ENCODE data around the gene PAF1.

The PAF1 gene

DNA sequence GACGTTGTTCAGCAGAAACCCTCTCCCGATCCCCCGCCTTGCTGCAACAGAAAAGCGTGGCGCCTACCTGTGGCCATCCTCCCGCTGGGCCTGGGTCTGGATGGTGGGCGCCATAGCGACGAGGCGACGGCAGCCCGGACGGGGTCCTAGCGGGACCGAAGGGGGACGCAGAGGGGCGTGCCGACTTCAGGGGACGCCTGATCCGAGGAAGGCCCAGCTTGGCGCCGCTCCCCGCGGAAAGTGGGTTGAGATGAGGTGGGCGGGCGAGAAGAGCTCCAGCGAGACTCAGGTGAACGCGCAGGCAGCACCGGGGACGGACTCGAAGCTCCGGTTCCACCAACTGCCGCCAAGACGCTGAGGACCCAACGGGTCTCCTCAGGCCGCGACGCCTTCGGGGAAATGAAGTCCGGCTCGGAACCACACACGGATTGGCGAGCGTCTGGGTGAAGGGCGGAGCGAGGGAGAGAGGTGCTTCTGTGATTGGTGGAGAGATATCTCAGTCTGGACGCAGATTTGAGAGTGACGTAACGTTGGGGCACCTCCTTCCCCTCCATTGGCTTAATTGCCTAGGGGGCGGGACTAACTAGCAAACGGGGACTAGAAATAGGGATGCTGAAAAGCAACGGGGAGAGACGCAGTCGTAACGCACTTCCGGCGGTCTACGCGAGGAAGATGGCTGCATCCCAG, at the start of gene PAF1, which contains the start of gene MED29:
TSS of gene PAF1 (minus strand) at position 356 of the 687 bp plus-strand sequence. CDS start at position 114, 242 bp downstream.
TSS of gene MED29 (plus strand) at position 628 of the 687 bp plus-strand sequence. CDS start at position 673, 45 bp downstream.
- DNase-seq: peak; percentile 99

DNA sequence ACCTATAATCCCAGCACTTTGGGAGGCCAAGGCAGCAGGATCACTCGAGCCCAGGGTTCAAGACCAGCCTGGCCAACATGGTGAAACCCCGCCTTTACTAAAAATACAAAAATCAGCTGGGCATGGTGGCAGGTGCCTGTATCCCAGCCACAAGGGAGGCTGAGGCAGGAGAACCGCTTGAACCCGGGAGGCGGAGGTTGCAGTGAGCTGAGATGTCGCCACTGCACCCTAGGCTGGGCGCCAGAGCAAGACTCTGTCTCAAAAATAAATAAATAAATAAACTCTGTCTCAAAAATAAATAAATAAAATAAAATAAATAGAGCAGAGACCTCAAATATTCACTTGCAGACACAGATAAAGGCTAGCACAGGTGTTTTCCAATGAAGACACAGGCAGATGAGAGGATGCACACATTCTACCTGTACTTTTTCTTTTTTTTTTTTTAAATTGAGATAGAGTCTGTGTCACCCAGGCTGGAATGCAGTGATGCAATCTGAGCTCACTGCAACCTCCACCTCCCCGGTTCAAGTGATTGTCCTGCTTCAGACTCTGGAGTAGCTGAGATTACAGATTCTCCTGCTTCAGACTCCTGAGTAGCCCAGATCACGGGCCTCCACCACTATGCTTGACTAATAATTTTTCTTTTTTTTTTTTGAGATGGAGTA, 47.5 kb upstream of the PAF1 start:
- DNase-seq: no peak

DNA sequence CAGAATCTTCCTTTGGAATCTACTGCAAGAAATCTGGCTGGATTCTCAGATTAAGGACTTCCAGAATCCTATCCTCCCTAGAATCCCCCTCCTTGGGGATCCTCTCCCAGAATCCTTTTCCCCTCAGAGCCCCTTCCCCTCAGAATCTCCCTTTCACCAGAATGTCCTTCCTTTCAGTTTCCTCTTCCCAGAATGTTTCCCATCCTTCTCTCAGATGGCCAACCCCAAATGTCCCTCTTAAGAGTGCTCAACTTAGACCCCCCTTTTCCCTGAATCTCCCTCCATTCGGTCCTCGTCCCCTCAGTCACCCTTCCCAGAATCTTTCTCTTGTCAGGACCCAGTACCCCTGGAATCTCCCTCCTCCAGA, 45.4 kb upstream of the PAF1 start:
- DNase-seq: peak; percentile 33

DNA sequence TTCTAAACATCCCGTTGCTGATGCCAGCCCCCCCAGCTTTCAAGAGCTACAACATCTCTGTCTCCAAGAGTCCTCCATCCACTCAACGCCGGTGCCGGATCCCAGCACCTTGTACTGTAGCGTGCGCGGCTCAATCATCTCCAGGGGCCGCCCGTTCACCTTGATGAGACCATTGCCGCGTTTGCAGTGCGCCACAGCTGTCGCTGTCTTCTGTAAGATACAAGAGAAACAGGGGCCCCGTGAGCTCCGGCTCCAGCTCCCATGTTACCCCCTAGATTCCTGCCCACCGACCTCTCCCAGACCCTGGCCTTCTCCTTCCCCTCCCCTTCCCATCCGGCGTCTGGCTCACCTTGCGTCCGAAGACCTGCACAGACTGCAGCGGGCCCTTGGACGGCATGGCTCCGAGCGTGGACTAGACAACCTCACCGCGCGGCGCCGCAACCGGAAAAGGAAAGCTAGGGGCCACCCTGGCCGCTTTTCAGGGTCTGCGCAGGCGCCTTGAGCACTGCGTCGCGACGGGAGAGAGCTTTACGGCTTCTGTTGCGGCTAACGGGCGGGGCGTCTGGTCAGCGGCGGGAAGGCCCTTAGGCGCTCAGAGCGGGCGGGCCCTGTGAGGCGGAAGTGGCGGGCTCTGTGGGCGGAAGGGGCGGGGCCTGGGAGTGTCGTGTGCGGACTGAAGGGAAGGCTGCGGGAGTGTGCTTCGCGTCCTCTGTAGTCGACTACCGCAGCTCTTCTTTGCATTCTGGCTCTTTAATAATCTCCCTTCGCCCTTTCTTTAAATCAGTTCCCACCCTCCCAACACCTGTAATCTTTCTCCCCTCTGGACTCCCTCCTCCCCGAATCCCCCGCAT, 44.8 kb upstream of the PAF1 start, which contains the start of gene RPS16:
TSS of gene RPS16 (minus strand) at position 451 of the 851 bp plus-strand sequence. CDS start at position 397, 54 bp downstream.
- peak; percentile 100 for DNase-seq

DNA sequence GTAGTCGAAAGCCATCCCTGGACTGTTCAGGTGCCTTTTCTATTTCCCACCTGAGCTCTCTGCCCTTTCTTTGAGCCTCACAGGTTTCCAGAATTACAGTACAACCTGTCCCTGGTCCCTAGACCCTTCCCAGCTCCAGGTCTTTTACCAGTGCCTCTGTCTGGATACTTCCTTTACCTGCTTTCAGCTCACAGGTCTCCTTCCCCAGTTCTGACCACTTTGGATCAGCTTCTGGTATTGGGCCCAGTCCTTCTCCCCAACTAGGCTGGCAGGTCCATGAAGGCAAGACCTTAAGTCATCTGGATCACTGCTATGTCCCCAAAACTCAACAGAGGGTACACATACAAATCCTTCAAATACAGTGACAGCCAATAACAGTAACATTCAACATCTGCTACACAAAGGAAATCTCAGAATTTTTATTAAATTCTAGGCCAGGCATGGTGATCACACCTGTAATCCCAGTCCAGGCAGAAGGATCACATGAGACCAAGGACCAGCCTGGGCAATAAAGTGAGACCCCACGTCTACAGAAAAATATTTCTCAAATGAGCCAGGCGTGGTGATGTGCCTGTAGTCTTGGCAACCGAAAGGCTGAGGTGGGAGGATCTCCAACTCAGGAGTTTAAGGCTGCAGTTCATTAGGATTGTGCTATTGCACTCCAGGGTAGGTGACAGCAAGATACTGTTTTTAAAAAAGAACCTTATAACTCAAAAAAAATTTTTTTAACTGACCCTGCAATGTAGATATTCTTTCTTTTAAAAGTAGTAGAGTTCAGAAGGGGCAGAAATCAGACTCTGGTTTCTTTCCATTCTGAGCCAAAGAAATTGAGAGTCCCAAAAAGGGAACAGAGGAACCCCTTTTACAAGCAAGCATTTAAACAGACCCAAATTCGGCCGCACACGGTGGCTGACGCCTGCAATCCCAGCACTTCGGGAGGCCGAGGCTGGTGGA, 43.5 kb upstream of the PAF1 start:
- no peak for DNase-seq

DNA sequence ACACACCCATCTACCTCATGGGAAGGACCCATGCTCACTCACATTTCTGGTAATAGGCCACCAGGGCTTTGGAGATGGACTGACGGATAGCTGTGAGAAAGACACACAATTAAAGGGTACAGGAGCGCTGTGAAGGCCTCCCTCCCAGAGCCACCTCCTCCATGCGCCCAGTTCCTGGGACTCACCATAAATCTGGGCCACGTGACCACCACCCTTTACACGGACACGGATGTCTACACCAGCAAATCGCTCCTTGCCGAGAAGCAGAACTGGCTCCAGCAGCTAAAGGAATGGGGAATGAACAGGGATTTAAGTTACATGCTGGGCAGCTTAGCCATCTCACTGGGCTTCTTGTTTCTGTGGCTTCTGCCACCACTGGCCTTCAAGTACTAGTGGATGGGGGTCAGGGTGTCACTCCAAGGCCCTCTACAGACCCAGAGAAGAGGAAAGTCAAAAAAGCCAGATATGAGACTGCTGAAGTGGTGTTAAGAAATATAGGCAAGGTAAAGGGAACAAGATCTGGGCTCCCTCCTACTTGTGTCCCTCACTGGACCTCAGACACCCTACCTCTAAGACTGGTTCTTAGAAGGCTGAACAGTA, 42.7 kb upstream of the PAF1 start:
- no peak for DNase-seq

DNA sequence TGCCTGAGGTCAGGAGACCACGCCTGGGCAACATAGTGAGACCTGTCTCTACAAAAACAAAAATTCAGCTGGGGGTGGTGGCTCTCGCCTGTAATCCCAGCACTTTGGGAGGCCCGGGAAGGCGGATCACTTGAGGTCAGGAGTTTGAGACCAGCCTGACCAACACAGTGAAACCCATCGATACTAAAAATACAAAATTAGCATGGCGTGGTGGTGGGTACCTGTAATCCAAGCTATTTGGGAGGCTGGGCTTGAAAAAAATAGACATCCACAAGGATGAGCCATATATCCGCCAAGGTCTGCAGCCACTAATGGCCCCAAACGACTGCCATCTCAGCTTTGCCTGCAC, 41.7 kb upstream of the PAF1 start:
- no peak for DNase-seq

DNA sequence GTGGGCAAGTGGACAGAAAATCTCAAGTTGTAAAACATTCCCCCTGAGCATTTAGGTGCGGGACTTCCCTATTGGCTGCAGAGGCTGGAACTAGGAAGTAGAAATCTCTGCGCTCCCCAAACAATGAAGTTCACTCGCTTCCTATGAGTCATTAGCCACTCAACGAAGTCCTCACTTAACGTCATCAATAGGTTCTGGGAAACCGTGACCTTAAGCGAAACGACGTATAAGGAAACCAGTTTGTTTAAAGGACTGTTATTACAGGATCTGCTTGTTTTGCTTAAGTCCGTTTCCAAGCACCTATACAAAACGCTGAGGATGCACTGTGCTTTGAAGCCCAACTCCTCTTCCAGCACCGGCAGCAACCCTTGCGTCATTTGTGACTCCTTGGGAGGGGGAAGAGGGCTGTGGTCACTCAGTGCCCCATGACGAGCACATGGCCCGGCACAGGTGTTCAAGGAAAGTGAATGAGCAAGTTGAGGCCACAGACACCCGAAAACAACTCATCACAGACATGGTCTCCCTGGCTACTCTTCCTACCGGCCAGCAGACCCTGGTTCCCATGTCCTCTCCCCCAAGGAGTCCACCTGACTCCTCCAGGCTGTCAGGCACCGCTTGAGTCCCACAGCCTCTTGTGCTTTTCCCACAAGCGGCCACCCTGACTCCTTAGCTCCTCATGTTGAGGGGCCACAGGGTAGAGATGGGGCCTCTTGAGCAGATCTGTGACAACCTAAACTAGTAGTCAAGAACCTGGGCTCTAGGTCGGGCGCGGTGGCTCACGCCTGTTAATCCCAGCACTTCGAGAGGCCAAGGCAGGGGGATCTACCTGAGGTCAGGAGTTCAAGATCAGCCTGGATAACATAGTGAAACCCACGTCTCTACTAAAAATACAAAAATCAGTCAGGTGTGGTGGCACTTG, 40.0 kb upstream of the PAF1 start:
- peak; percentile 98 for DNase-seq

DNA sequence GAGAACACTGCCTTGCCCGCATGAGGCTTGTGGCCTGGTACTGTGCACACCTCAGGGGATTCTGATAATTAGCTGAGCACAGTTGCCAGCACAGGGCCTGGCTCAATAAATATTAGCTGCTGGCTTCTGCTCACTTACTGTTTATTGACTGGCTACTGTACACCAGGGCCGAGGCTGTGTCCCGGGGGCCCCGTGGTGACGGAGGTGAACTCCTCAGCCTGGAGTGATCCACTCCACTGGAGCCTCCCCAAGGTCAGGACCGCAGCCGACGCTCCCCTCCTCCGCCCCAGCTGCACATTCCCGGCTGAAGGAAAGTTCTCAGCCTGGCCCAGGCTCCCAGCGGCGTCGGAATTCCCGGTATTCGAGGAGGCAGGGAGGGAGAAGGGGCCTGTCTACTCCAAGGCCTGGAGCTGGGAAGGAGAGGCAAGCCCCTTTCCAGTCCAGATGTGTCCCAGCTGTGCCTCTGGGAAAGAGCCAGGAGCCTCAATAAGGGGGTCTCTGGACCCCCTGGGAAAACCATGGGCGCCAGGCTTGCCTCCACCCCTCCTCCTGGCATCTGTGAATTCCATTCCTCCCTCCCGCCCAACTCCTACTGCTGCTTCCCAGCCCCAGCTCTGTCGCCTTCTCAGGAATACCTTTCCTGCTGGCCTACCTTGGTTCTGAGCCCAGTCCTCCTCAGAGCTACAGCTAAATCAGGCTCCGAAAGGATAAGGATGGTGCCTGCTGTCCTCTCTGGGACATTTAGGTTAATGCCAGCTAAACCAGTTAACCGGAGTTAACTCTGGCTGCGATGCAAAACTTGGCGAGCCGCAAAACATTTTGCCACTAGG, 37.6 kb upstream of the PAF1 start:
- no peak for DNase-seq

DNA sequence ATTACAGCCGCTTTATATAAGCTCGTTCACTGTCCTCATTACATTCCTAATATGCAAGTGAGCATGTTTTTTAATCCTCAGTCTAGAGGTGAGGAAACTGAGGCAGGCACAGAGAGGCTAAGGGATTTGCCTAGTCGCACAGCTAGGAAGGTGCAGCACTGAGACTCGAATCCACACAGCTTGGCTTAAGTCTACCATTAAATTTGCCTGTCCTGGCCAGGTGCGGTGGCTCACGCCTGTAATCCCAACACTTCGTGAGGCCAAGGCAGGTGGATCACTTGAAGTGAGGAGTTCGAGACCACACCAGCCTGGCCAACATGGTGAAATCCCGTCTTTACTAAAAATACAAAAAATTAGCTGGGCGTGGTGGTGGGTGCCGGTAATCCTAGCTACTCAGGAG, 36.8 kb upstream of the PAF1 start:
- no peak for DNase-seq

DNA sequence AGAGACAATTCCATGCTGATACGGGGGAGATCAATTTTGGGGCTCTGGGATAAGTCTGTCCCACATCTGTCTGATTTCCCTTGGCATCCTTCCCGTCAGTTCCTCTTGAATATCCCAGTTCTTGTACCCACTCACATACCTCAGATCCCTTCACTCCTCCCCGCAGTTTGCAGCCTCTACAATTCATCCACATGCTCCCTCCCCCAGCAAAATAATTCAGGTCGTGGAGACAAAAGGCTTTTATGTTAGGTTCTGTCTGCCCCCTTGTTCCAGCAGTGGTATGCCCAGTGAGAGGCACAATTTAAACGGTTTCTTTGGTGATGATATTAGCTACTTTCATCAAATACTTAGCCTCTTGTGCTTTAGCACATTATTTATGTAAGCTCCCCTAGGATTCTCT, 35.3 kb upstream of the PAF1 start:
- DNase-seq: no peak

DNA sequence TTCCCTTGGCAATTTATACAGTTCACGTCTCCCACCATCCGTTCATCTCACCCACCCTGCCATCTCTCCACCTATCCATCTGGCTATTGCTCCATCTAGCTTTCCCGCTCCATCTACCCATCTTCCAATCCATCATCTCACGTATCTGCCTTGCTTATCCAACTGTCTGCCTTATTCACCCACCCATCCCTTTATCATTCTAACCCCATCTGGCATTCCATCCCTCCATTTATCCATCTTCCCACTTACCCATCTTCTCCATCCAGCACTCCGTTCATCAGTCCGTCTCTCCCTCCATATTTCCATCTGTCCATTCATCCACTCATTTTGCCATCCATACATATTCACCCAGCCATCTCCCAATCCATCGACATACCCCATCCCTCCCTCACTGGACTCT, 34.8 kb upstream of the PAF1 start:
- no peak for DNase-seq

DNA sequence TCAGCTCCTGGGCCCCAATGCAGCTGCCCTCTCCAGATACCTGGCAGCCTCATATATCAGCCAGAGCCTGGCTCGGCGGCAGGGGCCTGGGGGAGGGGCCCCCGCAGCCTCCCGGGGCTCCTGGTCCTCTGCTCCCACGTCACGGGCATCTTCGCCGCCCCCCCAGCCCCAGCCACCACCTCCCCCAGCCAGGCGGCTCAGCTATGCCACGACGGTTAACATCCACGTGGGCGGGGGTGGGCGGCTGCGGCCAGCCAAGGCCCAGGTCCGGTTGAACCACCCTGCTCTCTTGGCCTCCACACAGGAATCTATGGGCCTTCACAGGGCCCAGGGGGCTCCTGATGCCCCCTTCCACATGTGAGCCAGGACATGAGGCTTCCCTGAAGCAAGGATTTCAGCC, 34.0 kb upstream of the PAF1 start:
- no peak for DNase-seq

DNA sequence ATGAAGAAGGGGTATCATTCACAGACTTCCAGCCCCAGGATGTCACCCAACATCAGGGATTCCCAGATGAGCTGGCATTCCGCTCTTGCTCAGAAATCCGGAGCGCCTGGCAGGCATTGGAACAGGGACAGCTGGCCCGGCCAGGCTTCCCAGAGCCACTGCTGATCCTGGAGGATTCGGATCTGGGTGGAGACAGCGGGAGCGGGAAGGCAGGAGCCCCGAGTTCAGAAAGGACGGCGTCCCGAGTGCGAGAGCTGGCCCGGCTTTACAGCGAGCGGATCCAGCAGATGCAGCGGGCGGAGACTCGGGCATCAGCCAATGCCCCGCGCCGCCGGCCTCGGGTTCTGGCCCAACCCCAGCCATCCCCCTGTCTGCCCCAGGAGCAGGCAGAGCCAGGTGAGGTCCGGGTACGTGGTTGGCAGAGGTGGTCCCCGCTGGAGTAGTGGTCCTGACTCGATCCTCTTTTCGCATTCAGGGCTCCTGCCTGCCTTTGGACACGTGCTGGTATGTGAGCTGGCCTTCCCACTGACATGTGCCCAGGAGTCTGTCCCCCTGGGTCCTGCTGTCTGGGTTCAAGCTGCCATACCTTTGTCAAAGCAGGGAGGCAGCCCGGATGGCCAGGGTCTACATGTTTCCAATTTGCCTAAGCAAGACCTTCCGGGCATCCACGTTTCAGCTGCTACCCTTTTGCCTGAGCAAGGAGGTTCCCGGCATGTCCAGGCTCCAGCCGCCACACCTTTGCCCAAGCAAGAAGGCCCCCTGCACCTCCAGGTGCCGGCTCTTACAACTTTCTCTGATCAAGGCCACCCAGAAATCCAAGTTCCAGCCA, 32.6 kb upstream of the PAF1 start:
- DNase-seq: no peak

DNA sequence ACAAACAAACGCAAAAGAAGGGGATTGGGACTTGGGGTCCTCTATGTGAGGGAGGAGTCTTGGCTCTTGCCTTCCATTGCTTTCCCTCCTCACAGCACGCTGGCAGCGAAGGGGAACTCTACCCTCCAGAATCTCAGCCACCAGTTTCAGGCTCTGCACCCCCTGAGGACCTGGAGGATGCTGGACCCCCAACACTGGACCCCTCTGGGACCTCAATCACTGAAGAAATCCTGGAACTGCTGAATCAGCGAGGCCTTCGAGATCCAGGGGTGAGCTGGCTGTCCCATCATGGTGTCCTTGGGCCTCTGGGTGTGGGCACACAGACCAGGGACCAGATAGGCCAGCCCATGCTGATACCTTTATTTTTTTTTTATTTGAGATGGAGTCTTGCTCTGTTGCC, 31.1 kb upstream of the PAF1 start:
- DNase-seq: no peak

DNA sequence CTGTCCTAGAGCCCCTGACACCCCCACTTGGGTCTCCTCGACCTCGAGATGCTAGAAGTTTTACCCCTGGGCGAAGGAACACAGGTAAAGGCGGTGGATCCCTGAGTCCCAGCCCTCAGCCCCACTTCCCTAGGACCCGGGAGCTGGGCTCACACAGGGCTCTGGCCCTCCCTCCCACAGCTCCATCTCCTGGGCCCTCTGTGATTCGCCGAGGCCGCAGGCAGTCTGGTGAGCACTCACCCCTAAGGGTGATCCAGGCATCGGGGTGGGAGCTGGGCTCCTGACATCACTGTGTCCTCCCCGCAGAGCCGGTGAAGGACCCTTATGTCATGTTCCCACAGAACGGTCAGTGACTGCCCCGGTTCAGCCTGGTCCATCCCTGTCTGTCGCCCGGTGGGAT, 29.9 kb upstream of the PAF1 start:
- DNase-seq: no peak

DNA sequence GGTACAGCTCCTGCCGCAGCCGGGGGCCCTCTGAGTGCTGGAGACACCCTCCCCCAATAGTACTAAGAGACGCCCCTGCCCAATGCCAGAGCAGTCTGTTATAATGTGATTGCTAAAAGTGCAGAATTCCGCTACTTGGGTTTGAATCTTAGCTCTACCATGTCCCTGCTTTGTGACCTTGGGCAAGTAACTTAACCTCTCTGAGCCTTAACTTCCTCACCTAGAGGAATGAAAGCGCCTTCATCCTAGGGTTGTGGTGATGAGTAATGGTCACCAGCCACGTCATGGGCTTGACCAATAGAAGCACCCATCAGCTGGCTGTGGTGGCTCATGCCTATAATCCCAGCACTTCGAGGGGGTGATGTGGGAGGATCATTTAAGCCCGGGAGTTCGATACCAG, 28.1 kb upstream of the PAF1 start:
- DNase-seq: peak; percentile 25

DNA sequence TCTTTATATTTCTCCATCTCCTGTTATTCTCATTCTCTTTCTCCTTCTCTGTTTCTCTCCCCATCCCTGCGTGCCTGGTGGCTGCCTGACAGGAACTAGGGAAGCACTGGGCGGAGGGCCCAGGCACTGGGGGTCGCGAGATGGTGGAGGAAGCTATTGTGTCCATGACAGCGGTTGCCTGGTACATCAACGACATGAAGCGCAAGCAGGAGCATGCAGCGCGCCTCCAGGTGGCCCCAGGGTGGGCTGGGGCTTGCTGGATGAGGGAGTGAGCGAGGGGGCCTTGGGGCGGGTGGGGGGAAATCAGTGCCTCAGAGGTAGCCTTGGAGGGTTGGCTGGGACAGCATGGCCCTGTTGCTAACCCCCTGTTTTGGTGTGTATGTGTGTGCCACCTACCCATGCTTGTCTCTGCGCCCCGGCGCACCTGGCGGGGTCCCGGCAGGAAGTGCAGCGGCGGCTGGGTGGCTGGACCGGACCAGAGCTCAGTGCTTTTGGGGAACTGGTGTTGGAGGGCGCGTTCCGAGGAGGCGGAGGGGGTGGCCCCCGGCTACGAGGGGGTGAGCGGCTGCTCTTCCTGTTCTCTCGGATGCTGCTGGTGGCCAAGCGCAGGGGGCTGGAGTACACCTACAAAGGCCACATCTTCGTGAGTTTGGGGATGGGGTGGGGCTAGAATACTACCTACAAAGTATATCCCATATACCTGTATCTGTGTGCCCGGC, 26.7 kb upstream of the PAF1 start:
- no peak for DNase-seq
